Adrenal gland (tissue), 12 donors: ENCODE data around the gene CYP26B1. TPM values are rescaled to one million over a fixed set of nuclear protein-coding genes. Genes with fewer than 3 reads are reported as not detected.

Experiments
- DNase-seq, 7 donors: peaks; one replicate each; pipeline ENCODE4 v3.0.0-alpha.2; 2019 to 2020
- H3K27ac ChIP-seq, 5 donors: fragments of 200-600 bp; sonication (generic) in 4 of 5; 1 replicate in 3 of 5; 2 replicates in 2 of 5; pipeline versions ENCODE4 v1.5.1 to v1.8.0; 2016 to 2020; ENCODE audit warnings: mild to moderate bottlenecking in 1 of 5
- H3K27me3 ChIP-seq: fragments of 200-600 bp; 2 replicates; pipeline ENCODE4 v1.8.0; 2021
- H3K36me3 ChIP-seq, 2 donors: fragments of 200-600 bp; replicated peaks in 1 of 2; 1 replicate in 1 of 2; 2 replicates in 1 of 2; pipeline versions ENCODE4 v1.5.1 to v1.8.0; 2018 to 2022
- H3K4me1 ChIP-seq, 2 donors: fragments of 200-600 bp; replicated peaks in 1 of 2; 1 replicate in 1 of 2; 2 replicates in 1 of 2; pipeline versions ENCODE4 v1.5.1 to v1.8.0; 2018 to 2021
- H3K4me3 ChIP-seq, 4 donors: fragments of 200-600 bp; sonication (generic) in 3 of 4; one replicate each; pipeline ENCODE4 v1.5.1; 2016 to 2018
- H3K9me3 ChIP-seq, 3 donors: fragments of 200-600 bp; sonication (generic) in 1 of 3; replicated peaks in 1 of 3; 1 replicate in 2 of 3; 2 replicates in 1 of 3; pipeline versions ENCODE4 v1.5.1 to v1.8.0; 2016 to 2021
- CTCF ChIP-seq, 6 experiments: fragments of 450-650 bp in 4 of 6; fragments of 200-600 bp in 2 of 6; sonication (generic) in 1 of 6; IDR thresholded peaks; 1 replicate in 5 of 6; 2 replicates in 1 of 6; pipeline versions ENCODE4 v1.5.1 to v1.8.0; 2016 to 2021; ENCODE audit warnings: antibody characterized with exemption in 6 of 6, mild to moderate bottlenecking in 2 of 6, moderate library complexity in 1 of 6
- POLR2A ChIP-seq, 2 donors: fragments of 450-650 bp; IDR thresholded peaks; one replicate each; pipeline ENCODE4 v1.6.1; 2017; ENCODE audit warnings: antibody characterized with exemption in 2 of 2, mild to moderate bottlenecking in 2 of 2, moderate library complexity in 1 of 2
- WGBS, 4 donors: extraction: QIAGEN DNeasy Blood & Tissue Kit in 2 of 4; methylation state at CpG; one replicate each; pipeline versions ENCODE4 v1.1.5 to v1.1.7; 2013 to 2017; 5-methylcytosine and 5-hydroxymethylcytosine counted together
- intact Hi-C, 2 donors: fragments of 100-400 bp; cut with DNase I; formaldehyde crosslinking; loops; one replicate each; pipeline versions ENCODE4 v1.14.1 to v1.15.0; 2022 to 2023
- polyA plus RNA-seq, 3 donors: library from polyadenylated mRNA; stranded (reverse); fragments of 200-250 nt in 2 of 3; fragments of 350-450 nt in 1 of 3; fragmentation: Illumina TruSeq in 1 of 3; extraction: RNeasy Lipid Tissue Mini Kit (QIAGEN cat#74804) in 1 of 3; gene quantifications; one replicate each; pipeline ENCODE4 v1.2.3, GENCODE V29; 2013 to 2014
- total RNA-seq, 9 donors: library from RNA; depleted of rRNA in 4 of 9; stranded (reverse); fragments of >200 nt in 4 of 9; fragments of 120-200 nt in 1 of 9; fragmentation: NEBNext Ultra II Directional in 1 of 9; extraction: Animal tissue kit (Norgen Biotek cat#: 25700) in 1 of 9; gene quantifications; one replicate each; pipeline versions ENCODE4 v1.1.0 to v1.2.4, GENCODE V29; 2013 to 2023
- donor health status: healthy with polysubstance abuse.
- donor health status: Bipolar disorder and iron deficiency.
- donor health status: DM: yes; HTN: yes; CAD: no.
- donor health status: DM: no; HTN: no; CAD: no.
- donor health status: DM: no; HTN: no; CAD: no.
- donor health status: DM: yes; HTN: yes; CAD: no.

The CYP26B1 gene
- total and polyA plus RNA-seq, 12 donors, result 0.53 to 30.3 (median 10.7) TPM

- Histone ChIP-seq H3K4me1 (no peaks in the 10 kb centered on the region), H3K27me3 (no peaks in the 10 kb centered on the region), H3K36me3 (peaks cover 0 to 3% of the 10 kb centered on the region in 2 donors), H3K4me3 (no peak overlapping the region), H3K9me3 (no peaks in the 10 kb centered on the region), H3K27ac (no peak overlapping the region)
- 93 to 100% (median 98%) methylated on average over 3 to 29 of the region's 29 CpGs for WGBS, 4 donors
- intact Hi-C loops, result no loop called here
- no peak for TF ChIP-seq CTCF (IDR thresholded peaks at IDR 0.05)
- no peak for TF ChIP-seq POLR2A (IDR thresholded peaks at IDR 0.05)
- peak in 1 of 7 donors; percentile 7 for DNase-seq
Measured at GRCh38 chr2:72132981-72133720, 14.5 kb downstream of the CYP26B1 start.

DNA sequence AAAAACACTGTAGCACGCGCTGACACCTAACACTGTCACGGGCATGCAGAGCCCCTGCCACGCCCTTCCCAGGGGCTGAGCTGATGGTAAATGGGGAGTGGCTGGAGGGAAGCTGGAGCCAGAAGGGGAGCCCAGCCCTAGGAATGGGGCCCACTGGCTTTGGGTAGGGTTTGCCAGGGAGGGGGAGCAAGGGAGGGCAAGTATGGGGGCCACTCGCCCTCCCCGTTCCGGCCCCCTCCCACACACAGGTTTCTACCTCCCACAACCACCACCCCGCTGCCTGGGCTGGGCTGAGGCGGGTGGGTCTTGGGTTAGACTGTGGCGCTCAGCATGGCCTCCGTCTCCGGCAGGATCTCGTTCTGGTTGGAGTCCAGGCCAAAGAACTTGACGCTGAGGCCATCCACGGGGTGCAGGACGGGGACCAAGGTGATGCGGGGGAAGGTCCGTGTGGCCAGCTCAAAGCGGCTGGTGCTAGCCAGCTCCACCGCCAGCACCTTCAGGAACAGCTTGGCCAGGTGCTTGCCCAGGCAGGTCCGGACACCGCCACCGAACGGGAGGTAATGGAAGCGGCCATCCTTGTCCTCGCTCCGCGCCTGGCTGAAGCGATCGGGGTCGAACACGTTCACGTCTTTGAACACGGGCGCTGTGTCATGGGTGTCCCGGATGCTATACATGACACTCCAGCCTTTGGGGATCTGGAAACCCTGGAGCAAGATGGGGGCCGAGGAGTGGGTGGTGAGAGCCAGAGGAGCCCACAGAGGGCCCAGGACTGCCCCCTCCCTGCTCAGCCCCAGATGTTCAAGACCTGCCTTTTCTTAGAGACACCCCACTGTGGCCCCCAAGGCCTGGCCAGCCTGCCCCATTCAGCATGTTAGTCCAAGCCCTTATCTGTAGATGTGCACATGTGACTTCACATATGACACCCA, 15.5 kb downstream of the CYP26B1 start:
- Histone ChIP-seq H3K9me3 (no peaks in the 10 kb centered on the region), H3K27ac (no peak overlapping the region), H3K4me3 (no peak overlapping the region), H3K27me3 (no peaks in the 10 kb centered on the region), H3K36me3 (peaks cover 0 to 3% of the 10 kb centered on the region in 2 donors), H3K4me1 (no peaks in the 10 kb centered on the region)
- WGBS, 4 donors, result 88 to 94% (median 93%) methylated on average over 21 to 37 of the region's 37 CpGs
- TF ChIP-seq CTCF (IDR thresholded peaks at IDR 0.05) (no peak), POLR2A (IDR thresholded peaks at IDR 0.05) (no peak)
- intact Hi-C loops, result no loop called here
- DNase-seq, result peak in 1 of 7 donors; percentile 5

DNA sequence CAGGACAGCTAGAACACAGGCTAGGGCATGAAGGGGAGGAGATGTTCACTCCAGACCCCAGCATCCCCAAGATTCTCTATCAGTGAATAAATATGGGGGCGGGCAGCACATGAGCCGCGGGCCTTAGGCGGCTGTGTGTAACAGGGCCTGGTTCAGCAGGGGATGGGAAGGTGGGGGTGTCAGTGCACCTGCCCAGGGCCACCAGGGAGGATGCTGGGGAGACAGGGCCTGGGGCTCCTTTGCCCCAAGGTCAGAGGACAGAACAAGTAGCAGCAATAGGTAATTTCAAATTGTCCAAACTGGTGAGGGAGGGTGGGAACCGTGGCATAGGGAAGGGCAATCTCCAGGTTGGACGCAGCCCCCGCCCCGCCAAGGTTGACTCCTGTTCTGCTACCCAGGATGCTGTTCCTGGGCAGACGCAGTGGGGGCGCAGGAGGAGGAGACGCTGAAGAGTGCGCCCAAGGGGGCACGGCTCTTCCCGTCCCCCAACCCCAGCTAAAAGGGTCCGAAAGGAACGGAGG, 16.2 kb downstream of the CYP26B1 start:
- intact Hi-C loops, result no loop called here
- Histone ChIP-seq H3K4me3 (no peak overlapping the region), H3K4me1 (no peaks in the 10 kb centered on the region), H3K9me3 (no peaks in the 10 kb centered on the region), H3K27me3 (no peaks in the 10 kb centered on the region), H3K27ac (no peak overlapping the region), H3K36me3 (peaks cover 0 to 3% of the 10 kb centered on the region in 2 donors)
- WGBS, 4 donors, result 86 to 95% (median 92%) methylated on average over 12 to 16 of the region's 16 CpGs
- TF ChIP-seq POLR2A (IDR thresholded peaks at IDR 0.05), result no peak
- no peak for TF ChIP-seq CTCF (IDR thresholded peaks at IDR 0.05)
- no peak for DNase-seq
